Kidney (tissue), 14 donors: ENCODE data around the gene VPS13C. TPM values are rescaled to one million over a fixed set of nuclear protein-coding genes. Genes with fewer than 3 reads are reported as not detected.

Experiments used
- DNase-seq, 5 donors: peaks; one replicate each; pipeline ENCODE4 v3.0.0-alpha.2; 2013 to 2020
- FAIRE-seq: peaks from 2 replicates; lab custom pipeline; 2012; peaks lifted over from hg19 to GRCh38; lab: Jason Lieb, UNC
- H3K27ac ChIP-seq, 2 donors: one replicate each; pipeline ENCODE4 v1.7.0; 2013; ENCODE audit warnings: low read depth in 2 of 2, low read length in 2 of 2, inconsistent platforms in 1 of 2
- H3K27me3 ChIP-seq: one replicate; pipeline ENCODE4 v1.7.1; 2013; ENCODE audit warnings: low read length, inconsistent platforms; ENCODE audit not compliant: control insufficient read depth, insufficient read depth
- H3K36me3 ChIP-seq, 3 donors: one replicate each; pipeline versions ENCODE4 v1.7.0 to v1.7.1; 2013; ENCODE audit warnings: low read length in 3 of 3, control low read depth in 1 of 3, inconsistent platforms in 1 of 3; ENCODE audit not compliant: insufficient read depth in 3 of 3, control insufficient read depth in 2 of 3
- H3K4me1 ChIP-seq, 3 donors: one replicate each; pipeline versions ENCODE4 v1.7.0 to v1.7.1; 2013; ENCODE audit warnings: low read length in 3 of 3, inconsistent platforms in 1 of 3, low read depth in 1 of 3; ENCODE audit not compliant: control insufficient read depth in 2 of 3, insufficient read depth in 2 of 3
- H3K4me3 ChIP-seq, 3 donors: one replicate each; pipeline versions ENCODE4 v1.7.0 to v1.8.1; 2013; ENCODE audit warnings: low read length in 3 of 3, control low read depth in 1 of 3, inconsistent platforms in 1 of 3
- H3K9ac ChIP-seq, 3 donors: one replicate each; pipeline versions ENCODE4 v1.7.0 to v1.7.1; 2013; ENCODE audit warnings: low read length in 3 of 3, control low read depth in 1 of 3, inconsistent platforms in 1 of 3
- H3K9me3 ChIP-seq, 3 donors: one replicate each; pipeline versions ENCODE4 v1.7.0 to v1.7.1; 2013; ENCODE audit warnings: low read length in 3 of 3, control low read depth in 1 of 3, inconsistent platforms in 1 of 3; ENCODE audit not compliant: control insufficient read depth in 2 of 3, insufficient read depth in 1 of 3
- intact Hi-C: fragments of 100-400 bp; cut with DNase I; formaldehyde crosslinking; loops from one replicate; pipeline ENCODE4 v1.11.1; 2022
- polyA plus RNA-seq: library from polyadenylated mRNA; stranded (reverse); fragments of 350-450 nt; fragmentation: Illumina TruSeq; extraction: RNeasy Lipid Tissue Mini Kit (QIAGEN cat#74804); gene quantifications from one replicate; pipeline ENCODE4 v1.2.3, GENCODE V29; 2014; ENCODE audit warnings: low read depth, low replicate concordance; ENCODE audit not compliant: insufficient read depth
- total RNA-seq: library from RNA; stranded (reverse); fragmentation: NEBNext Ultra II Directional; extraction: Animal tissue kit (Norgen Biotek cat#: 25700); gene quantifications from one replicate; pipeline ENCODE4 v1.2.1, GENCODE V29; 2021
- TF ChIP-seq, protein P1 (sequence below): IDR thresholded peaks from 3 replicates; pipeline ENCODE4 v1.5.1; 2012; ENCODE audit warnings: mild to moderate bottlenecking, moderate library complexity, borderline replicate concordance; ENCODE audit not compliant: insufficient read depth; ENCODE audit errors: extremely low read depth
- donor health status: control.
- donor health status: control.
- donor health status: control.
- donor health status: control.
- donor health status: control.
- donor health status: DM: yes; HTN: yes; CAD: no.
- donor health status: Normal renal cell carcinoma (clear cell type).

The VPS13C gene
- total and polyA plus RNA-seq, 2 donors from 2014 or later = 12.5 to 106 TPM

DNA sequence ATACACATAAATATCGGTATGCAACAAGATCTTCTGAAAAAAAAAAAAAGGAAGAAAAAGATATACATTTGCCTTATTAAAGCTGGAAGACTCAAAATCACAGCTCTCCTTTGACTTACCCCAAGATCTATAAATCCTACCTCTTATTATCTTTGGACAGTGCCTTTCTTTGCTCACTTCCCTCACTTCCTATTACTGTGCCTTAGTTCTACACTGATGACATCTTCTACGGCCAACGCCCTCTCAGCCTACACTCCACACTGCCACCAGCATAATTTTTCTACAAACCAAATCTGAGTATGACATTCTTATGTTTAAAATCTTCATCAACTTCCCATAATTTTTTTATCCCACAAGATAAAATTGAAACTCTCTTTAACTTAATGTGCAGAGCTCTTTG, 137.1 kb downstream of the VPS13C start:
- Histone ChIP-seq H3K9me3 (no peaks in the 10 kb centered on the region), H3K27ac (no peak overlapping the region), H3K4me3 (no peak overlapping the region), H3K9ac (no peak overlapping the region), H3K27me3 (no peaks in the 10 kb centered on the region), H3K36me3 (peaks cover 2 to 20% (median 10%) of the 10 kb centered on the region in 3 donors), H3K4me1 (no peaks in the 10 kb centered on the region)
- no peak for DNase-seq
- intact Hi-C loops = no loop called here
- TF ChIP-seq, protein P1, sequence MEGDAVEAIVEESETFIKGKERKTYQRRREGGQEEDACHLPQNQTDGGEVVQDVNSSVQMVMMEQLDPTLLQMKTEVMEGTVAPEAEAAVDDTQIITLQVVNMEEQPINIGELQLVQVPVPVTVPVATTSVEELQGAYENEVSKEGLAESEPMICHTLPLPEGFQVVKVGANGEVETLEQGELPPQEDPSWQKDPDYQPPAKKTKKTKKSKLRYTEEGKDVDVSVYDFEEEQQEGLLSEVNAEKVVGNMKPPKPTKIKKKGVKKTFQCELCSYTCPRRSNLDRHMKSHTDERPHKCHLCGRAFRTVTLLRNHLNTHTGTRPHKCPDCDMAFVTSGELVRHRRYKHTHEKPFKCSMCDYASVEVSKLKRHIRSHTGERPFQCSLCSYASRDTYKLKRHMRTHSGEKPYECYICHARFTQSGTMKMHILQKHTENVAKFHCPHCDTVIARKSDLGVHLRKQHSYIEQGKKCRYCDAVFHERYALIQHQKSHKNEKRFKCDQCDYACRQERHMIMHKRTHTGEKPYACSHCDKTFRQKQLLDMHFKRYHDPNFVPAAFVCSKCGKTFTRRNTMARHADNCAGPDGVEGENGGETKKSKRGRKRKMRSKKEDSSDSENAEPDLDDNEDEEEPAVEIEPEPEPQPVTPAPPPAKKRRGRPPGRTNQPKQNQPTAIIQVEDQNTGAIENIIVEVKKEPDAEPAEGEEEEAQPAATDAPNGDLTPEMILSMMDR = no peak
- no peak for FAIRE-seq

DNA sequence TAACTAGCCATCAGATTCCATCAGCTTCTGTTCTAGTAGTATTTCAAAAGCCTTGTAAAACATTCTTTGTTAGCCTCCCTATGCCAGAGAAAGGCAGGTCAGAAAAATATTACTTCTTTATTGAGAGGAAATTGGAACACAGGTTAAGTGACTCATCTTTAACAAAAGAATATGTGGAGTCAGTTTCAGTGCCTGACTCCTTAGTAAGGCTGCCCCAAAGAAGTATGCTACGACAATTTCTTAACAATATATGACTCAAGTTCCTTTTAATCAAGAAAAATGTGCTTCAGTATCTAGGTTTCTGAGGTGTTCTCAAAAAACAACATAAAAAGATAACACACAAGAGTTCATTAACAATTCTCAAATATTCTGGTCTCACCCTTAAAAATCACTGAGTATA, 139.2 kb downstream of the VPS13C start:
- Histone ChIP-seq H3K9ac (no peak overlapping the region), H3K4me1 (no peaks in the 10 kb centered on the region), H3K27ac (no peak overlapping the region), H3K36me3 (peaks cover 2 to 22% (median 13%) of the 10 kb centered on the region in 3 donors), H3K27me3 (no peaks in the 10 kb centered on the region), H3K4me3 (no peak overlapping the region), H3K9me3 (no peaks in the 10 kb centered on the region)
- DNase-seq = no peak
- TF ChIP-seq, protein P1 = no peak
- intact Hi-C loops = no loop called here
- no peak for FAIRE-seq

DNA sequence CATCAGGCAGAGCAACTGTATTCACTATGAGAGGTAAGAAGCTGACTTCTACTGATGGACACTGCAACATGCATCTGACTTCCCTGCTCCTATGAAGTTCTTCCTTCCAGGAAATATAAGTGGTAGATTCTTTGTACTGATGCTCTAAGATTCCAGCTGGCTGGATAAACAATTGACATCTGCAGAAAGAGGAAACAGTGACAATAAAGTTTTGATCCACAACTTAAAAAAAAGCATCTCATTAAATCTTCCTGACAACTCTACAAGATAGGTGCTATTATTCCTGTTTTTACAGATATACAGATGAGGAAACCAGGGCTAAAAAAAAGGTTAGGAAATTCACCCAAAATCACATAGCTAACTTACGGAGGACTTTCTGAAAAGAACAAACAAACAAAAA, 142.8 kb downstream of the VPS13C start:
- Histone ChIP-seq H3K27ac (no peak overlapping the region), H3K4me3 (no peak overlapping the region), H3K27me3 (no peaks in the 10 kb centered on the region), H3K9me3 (no peaks in the 10 kb centered on the region), H3K9ac (no peak overlapping the region), H3K36me3 (peaks cover 2 to 39% (median 24%) of the 10 kb centered on the region in 3 donors), H3K4me1 (no peaks in the 10 kb centered on the region)
- TF ChIP-seq, protein P1 = no peak
- DNase-seq = no peak
- no peak for FAIRE-seq
- intact Hi-C loops = no loop called here

GRCh38 chr15:61916104-61916503, 144.1 kb downstream of the VPS13C start:
- Histone ChIP-seq H3K9ac (no peak overlapping the region), H3K9me3 (no peaks in the 10 kb centered on the region), H3K4me1 (no peaks in the 10 kb centered on the region), H3K36me3 (peaks cover 0 to 30% (median 19%) of the 10 kb centered on the region in 3 donors), H3K27ac (no peak overlapping the region), H3K4me3 (no peak overlapping the region), H3K27me3 (no peaks in the 10 kb centered on the region)
- DNase-seq (no peak), FAIRE-seq (no peak)
- intact Hi-C loops = no loop called here
- TF ChIP-seq, protein P1 = no peak
